ENCODE data around the gene DTNA. TPM values are rescaled to one million over a fixed set of nuclear protein-coding genes. Genes with fewer than 3 reads are reported as not detected.
"Not testable (repeated sequence)": the region's sequence is repeated elsewhere in the genome, so short reads cannot be mapped to it uniquely, and the experiment has no call there.

Gene DTNA
- total RNA-seq, 4 donors from 2014 or later, result 6.7 to 30.5 (median 9.5) TPM

DNA sequence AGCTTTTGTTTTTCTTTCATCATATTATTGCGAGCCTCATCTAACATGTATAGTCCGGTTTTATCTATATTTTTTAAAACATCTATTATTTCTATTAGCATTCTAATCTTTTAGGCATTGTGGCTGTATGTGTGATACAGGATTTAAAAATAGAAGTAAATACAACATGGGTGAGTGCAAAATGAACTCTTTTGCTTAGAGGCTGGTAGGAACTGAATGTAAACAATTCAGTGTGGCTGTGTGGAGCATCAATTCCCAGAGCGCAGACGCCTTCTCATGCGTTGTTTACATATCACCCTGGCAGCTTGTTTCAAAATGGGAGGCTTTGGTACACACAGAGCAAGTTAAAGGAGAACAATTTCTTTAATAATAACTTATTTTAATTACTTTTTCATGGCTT is 836 bp downstream of the DTNA start:
- peaks cover 0 to 34% (median 0%) of the 10 kb centered on the region in 4 donors for H3K4me1 ChIP-seq
- no peaks in the 10 kb centered on the region for H3K36me3 ChIP-seq
- H3K9me3 ChIP-seq, result no peaks in the 10 kb centered on the region
- H3K4me3 ChIP-seq, result peak overlapping the region in 1 of 4 donors; percentile 2
- H3K27me3 ChIP-seq, result no peaks in the 10 kb centered on the region
- TF ChIP-seq, protein P1, sequence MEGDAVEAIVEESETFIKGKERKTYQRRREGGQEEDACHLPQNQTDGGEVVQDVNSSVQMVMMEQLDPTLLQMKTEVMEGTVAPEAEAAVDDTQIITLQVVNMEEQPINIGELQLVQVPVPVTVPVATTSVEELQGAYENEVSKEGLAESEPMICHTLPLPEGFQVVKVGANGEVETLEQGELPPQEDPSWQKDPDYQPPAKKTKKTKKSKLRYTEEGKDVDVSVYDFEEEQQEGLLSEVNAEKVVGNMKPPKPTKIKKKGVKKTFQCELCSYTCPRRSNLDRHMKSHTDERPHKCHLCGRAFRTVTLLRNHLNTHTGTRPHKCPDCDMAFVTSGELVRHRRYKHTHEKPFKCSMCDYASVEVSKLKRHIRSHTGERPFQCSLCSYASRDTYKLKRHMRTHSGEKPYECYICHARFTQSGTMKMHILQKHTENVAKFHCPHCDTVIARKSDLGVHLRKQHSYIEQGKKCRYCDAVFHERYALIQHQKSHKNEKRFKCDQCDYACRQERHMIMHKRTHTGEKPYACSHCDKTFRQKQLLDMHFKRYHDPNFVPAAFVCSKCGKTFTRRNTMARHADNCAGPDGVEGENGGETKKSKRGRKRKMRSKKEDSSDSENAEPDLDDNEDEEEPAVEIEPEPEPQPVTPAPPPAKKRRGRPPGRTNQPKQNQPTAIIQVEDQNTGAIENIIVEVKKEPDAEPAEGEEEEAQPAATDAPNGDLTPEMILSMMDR (IDR thresholded peaks at IDR 0.05), result no peak
- TF ChIP-seq POLR2A (IDR thresholded peaks at IDR 0.05), result no peak
- peak overlapping the region in 2 of 4 donors; percentile 16 to 75 for H3K27ac ChIP-seq
- no peak for DNase-seq

DNA sequence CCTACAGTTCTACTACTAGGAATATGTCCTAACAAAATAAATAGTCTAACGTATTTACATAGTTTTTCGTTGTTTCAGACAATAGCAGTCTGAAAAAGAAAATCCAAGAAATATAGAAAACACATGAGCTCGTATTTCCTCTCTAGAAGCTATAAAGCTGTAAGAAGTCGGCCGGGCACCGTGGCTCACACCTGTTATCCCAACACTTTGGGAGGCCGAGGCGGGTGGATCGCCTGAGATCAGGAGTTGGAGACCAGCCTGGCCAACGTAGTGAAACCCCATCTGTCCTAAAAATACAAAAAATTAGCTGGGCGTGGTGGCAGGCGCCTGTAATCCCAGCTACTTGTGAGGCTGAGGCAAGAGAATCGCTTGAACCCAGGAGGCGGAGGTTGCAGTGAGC is 6.0 kb downstream of the DTNA start:
- H3K27me3 ChIP-seq, H3K36me3 ChIP-seq, H3K4me3 ChIP-seq, H3K9me3 ChIP-seq, H3K4me1 ChIP-seq, H3K27ac ChIP-seq, DNase-seq: not testable (repeated sequence)

DNA sequence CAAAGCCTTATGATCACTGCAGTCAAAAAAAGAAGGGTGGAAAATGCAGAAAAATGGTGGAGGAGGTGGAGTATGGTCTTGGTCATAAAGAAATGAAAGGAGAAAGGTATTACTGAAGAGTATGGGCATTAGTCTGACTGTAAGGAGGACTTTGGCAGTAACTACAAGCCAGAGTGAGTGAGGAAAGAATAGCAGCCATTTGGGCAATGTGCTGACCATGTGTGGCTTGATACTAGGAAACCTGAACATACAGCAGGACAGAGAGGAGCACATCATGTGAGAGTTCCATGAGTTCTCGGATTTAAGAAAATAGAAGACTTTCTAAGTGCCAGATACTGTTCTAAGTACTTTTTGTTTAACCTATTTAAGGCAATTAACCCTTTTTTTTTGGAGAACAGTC is 8.5 kb downstream of the DTNA start:
- TF ChIP-seq POLR2A (IDR thresholded peaks at IDR 0.05), result no peak
- TF ChIP-seq, protein P1 (IDR thresholded peaks at IDR 0.05), result no peak
- Histone ChIP-seq H3K27ac (no peak overlapping the region), H3K36me3 (no peaks in the 10 kb centered on the region), H3K9me3 (no peaks in the 10 kb centered on the region), H3K27me3 (no peaks in the 10 kb centered on the region), H3K4me1 (no peaks in the 10 kb centered on the region), H3K4me3 (no peak overlapping the region)
- DNase-seq, result no peak

DNA sequence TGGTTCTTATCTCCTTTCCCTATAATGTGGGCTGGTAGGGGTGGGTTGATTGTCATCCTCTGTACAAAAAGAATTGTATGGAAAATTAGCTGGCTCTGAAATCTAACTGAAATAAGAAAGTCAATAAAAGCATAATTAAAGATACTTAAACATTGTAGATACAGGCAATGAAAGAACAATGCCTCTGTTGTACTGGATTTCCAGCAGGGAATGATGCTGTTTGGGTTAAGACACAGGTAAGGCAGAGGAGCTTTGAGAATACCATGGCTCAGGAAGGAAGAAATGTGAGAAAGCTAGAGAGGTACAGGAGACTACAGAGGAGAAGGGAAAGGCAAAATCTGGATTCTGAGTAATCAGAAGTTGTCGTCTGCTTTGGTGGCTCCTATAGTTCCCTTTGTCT is 10.1 kb downstream of the DTNA start:
- Histone ChIP-seq H3K9me3 (no peaks in the 10 kb centered on the region), H3K27ac (no peak overlapping the region), H3K4me3 (no peak overlapping the region), H3K4me1 (no peaks in the 10 kb centered on the region), H3K36me3 (no peaks in the 10 kb centered on the region), H3K27me3 (no peaks in the 10 kb centered on the region)
- TF ChIP-seq POLR2A (IDR thresholded peaks at IDR 0.05), result no peak
- TF ChIP-seq, protein P1 (IDR thresholded peaks at IDR 0.05), result no peak
- DNase-seq, result no peak

DNA sequence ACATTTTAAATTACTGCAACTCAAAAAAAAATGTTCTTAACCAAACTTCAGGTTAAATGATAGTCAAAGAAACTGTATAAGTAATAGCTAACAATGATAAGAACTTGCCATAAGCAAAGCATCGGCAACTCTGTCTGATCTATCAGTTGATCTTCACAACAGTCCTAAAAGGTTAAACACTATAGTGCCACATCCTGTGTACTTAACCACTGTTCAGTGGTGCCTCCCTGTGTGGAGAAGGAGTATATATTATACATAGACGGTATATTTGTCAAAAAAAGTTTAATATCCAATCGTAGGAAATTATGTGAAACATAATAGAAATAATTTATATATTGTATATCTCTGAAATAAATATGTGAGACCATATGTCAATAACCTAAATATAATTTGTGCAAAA is 13.0 kb downstream of the DTNA start:
- Histone ChIP-seq H3K27me3 (no peaks in the 10 kb centered on the region), H3K27ac (no peak overlapping the region), H3K4me3 (no peak overlapping the region), H3K4me1 (no peaks in the 10 kb centered on the region), H3K36me3 (no peaks in the 10 kb centered on the region), H3K9me3 (no peaks in the 10 kb centered on the region)
- no peak for TF ChIP-seq POLR2A (IDR thresholded peaks at IDR 0.05)
- TF ChIP-seq, protein P1 (IDR thresholded peaks at IDR 0.05), result peak in 2 of 6 experiments; percentile 3 to 18
- DNase-seq, result no peak

DNA sequence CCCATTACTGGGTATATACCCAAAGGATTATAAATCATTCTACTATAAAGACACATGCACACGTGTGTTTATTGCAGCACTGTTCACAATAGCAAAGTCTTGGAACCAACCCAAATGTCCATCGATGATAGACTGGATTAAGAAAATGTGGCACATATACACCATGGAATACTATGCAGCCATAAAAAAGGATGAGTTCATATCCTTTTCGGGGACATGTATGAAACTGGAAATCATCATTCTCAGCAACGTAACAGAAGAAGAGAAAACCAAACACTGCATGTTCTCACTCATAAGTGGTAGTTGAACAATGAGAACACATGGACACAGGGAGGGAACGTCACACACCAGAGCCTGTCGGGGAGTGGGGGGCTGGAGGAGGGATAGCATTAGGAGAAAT is 15.6 kb downstream of the DTNA start:
- not testable (repeated sequence) for DNase-seq, H3K4me3 ChIP-seq, H3K36me3 ChIP-seq, H3K9me3 ChIP-seq, H3K27me3 ChIP-seq, H3K27ac ChIP-seq, H3K4me1 ChIP-seq

DNA sequence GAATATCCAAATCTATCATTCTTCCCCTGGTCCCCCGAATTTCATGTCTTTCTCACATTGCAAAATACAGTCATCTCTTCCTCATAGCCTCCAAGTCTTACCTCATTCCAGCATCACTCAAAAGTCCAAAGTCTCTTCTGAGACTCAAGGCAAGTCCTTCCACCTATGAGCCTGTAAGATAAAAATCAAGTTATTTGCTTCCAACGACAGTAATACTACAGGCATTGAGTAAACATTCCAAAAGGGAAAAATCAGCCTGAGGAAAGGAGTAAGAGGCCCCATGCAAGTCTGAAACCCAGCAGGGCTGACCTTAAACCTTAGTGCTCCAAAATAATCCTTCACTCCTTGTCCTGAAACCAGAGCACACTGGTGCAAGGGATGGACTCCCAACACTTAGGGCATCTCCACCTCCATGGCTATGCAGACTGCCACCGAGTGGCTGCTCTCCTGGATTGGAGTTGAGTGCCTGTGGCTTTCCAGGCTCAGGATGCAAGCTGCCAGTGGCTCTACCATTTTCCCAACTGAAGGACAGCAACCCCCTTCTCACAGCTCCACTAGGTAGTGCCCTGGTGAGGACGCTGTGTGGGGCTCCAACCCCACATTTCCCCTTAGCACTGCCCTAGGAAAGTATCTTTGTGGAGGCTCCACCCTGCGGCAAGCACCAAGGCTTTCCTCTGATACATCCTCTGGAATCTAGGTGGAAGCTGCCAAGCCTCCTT is 16.3 kb downstream of the DTNA start:
- no peak overlapping the region for H3K4me3 ChIP-seq
- peak overlapping the region in 1 of 4 donors; percentile 20 for H3K27ac ChIP-seq
- H3K4me1 ChIP-seq, result peaks cover 0 to 3% (median 0%) of the 10 kb centered on the region in 4 donors
- no peaks in the 10 kb centered on the region for H3K27me3 ChIP-seq
- H3K9me3 ChIP-seq, result no peaks in the 10 kb centered on the region
- DNase-seq, result no peak
- TF ChIP-seq, protein P1 (IDR thresholded peaks at IDR 0.05), result no peak
- TF ChIP-seq POLR2A (IDR thresholded peaks at IDR 0.05), result no peak
- H3K36me3 ChIP-seq, result no peaks in the 10 kb centered on the region

Data from Peyer's patch (tissue), 4 donors.